T-cell (primary cell): ENCODE measurements around the gene BMERB1. TPM values are rescaled to one million over a fixed set of nuclear protein-coding genes. Genes with fewer than 3 reads are reported as not detected.

ENCODE experiments used
- ATAC-seq, 4 experiments: fragments of 200-7000 bp in 3 of 4; fragments of 150-1000 bp in 1 of 4; cut with Tn5 transposase; replicated peaks in 1 of 4; 1 replicate in 3 of 4; 2 replicates in 1 of 4; pipeline ENCODE4 v1.10.0; 2021; ENCODE audit warnings: moderate library complexity in 3 of 4, mild to moderate bottlenecking in 2 of 4, moderate number of reproducible peaks in 1 of 4
- CTCF ChIA-PET, 2 donors: fragments of 300-600 bp; sonication (Branson Sonifier 250); formaldehyde crosslinking; loops; one replicate each; lab custom pipeline; 2022; ENCODE audit warnings: antibody characterized with exemption in 2 of 2; lab: Charles Lee
- POLR2A ChIA-PET, 2 donors: fragments of 300-600 bp; sonication (Branson Sonifier 250); formaldehyde crosslinking; loops; one replicate each; lab custom pipeline; 2022; ENCODE audit warnings: antibody characterized with exemption in 2 of 2; lab: Charles Lee
- DNase-seq, 35 experiments: peaks; one replicate each; pipeline versions ENCODE4 v3.0.0 to v3.0.0-alpha.2; 2013 to 2023
- H3K27ac ChIP-seq: one replicate; pipeline ENCODE4 v1.5.1; 2013; ENCODE audit warnings: low read length
- H3K27me3 ChIP-seq, 2 experiments: replicated peaks in 1 of 2; 1 replicate in 1 of 2; 2 replicates in 1 of 2; pipeline versions ENCODE4 v1.6.1 to v1.7.0; 2013; ENCODE audit warnings: low read length in 1 of 2, mixed read lengths in 1 of 2; ENCODE audit not compliant: control insufficient read depth in 2 of 2, insufficient read depth in 2 of 2; ENCODE audit errors: extremely low read depth in 1 of 2
- H3K36me3 ChIP-seq, 2 donors: 1 replicate in 1 of 2; 2 replicates in 1 of 2; pipeline versions ENCODE4 v1.6.1 to v1.7.0; 2013; ENCODE audit warnings: low read length in 1 of 2; ENCODE audit not compliant: control insufficient read depth in 2 of 2, insufficient read depth in 1 of 2; ENCODE audit errors: extremely low read depth in 1 of 2
- H3K4me1 ChIP-seq, 2 experiments: 1 replicate in 1 of 2; 2 replicates in 1 of 2; pipeline versions ENCODE4 v1.6.1 to v1.7.0; 2013; ENCODE audit warnings: low read length in 2 of 2, mixed read lengths in 1 of 2; ENCODE audit not compliant: insufficient read depth in 2 of 2, control insufficient read depth in 1 of 2; ENCODE audit errors: extremely low read depth in 1 of 2
- H3K4me3 ChIP-seq, 2 donors: 1 replicate in 1 of 2; 2 replicates in 1 of 2; pipeline versions ENCODE4 v1.5.1 to v1.7.0; 2013; ENCODE audit warnings: mild to moderate bottlenecking in 2 of 2, low read length in 1 of 2, moderate library complexity in 1 of 2; ENCODE audit not compliant: control insufficient read depth in 1 of 2; ENCODE audit errors: extremely low read depth in 1 of 2
- H3K9me3 ChIP-seq: 2 replicates; pipeline ENCODE4 v1.7.0; 2013
- H3K27ac Mint-ChIP-seq, 2 donors: one replicate each; pipeline ENCODE4 v1.8.0; 2020 to 2021; ENCODE audit warnings: mild to moderate bottlenecking in 2 of 2, mixed read lengths in 2 of 2
- H3K27me3 Mint-ChIP-seq, 2 donors: one replicate each; pipeline ENCODE4 v1.8.0; 2021 to 2022; ENCODE audit warnings: mixed read lengths in 2 of 2
- H3K36me3 Mint-ChIP-seq: one replicate; pipeline ENCODE4 v1.8.0; 2021; ENCODE audit warnings: mixed read lengths
- H3K4me1 Mint-ChIP-seq, 3 donors: one replicate each; pipeline ENCODE4 v1.8.0; 2020 to 2022; ENCODE audit warnings: mixed read lengths in 3 of 3, mild to moderate bottlenecking in 1 of 3
- H3K4me3 Mint-ChIP-seq, 3 donors: one replicate each; pipeline ENCODE4 v1.8.0; 2020 to 2022; ENCODE audit warnings: mild to moderate bottlenecking in 3 of 3, mixed read lengths in 3 of 3, moderate library complexity in 3 of 3
- H3K9me3 Mint-ChIP-seq, 3 donors: one replicate each; pipeline ENCODE4 v1.8.0; 2020 to 2022; ENCODE audit warnings: mixed read lengths in 3 of 3
- WGBS: methylation state at CpG from one replicate; pipeline ENCODE4 v1.1.5; 2013; ENCODE audit warnings: missing lambda C conversion rate; ENCODE audit not compliant: insufficient coverage; 5-methylcytosine and 5-hydroxymethylcytosine counted together
- total RNA-seq, 35 experiments: library from RNA in 6 of 35; stranded (reverse) in 6 of 35; fragments of 120-200 nt in 1 of 35; gene quantifications; one replicate each; pipeline versions ENCODE4 v1.2.1 to v1.2.4 and lab custom pipeline; 2013 to 2026

The BMERB1 gene
- total RNA-seq, 5 donors from 2014 or later (not counting 1 experiment from before 2014, with no cell fraction given): 2.1 to 9.6 (median 5.6) TPM

- Mint-ChIP-seq H3K36me3 (no peaks in the 10 kb centered on the region), H3K27ac (no peak overlapping the region)
- no peak for ATAC-seq
Measured at GRCh38 chr16:15494236-15494635, 59.8 kb downstream of the BMERB1 start.

GRCh38 chr16:15495898-15496297 lies 61.5 kb downstream of the BMERB1 start:
- peaks cover 0 to 2% (median 0%) of the 10 kb centered on the region in 3 donors for H3K4me1 Mint-ChIP-seq
- CTCF ChIA-PET: no interaction called here
- peaks cover 0 to 2% of the 10 kb centered on the region in 2 donors for H3K27me3 Mint-ChIP-seq
- no peak for ATAC-seq
- no peak for DNase-seq
- H3K36me3 Mint-ChIP-seq: no peaks in the 10 kb centered on the region
- H3K4me3 ChIP-seq: no peak overlapping the region
- no peaks in the 10 kb centered on the region for H3K36me3 ChIP-seq
- no peaks in the 10 kb centered on the region for H3K4me1 ChIP-seq
- WGBS: 96% methylated on average over 2 of the region's 2 CpGs
- H3K9me3 ChIP-seq: no peaks in the 10 kb centered on the region
- no peak overlapping the region for H3K27ac Mint-ChIP-seq
- no peak overlapping the region for H3K4me3 Mint-ChIP-seq
- no peaks in the 10 kb centered on the region for H3K9me3 Mint-ChIP-seq
- POLR2A ChIA-PET: no interaction called here
- H3K27me3 ChIP-seq: no peaks in the 10 kb centered on the region
- no peak overlapping the region for H3K27ac ChIP-seq

More at GRCh38 chr16:15494236-15494635, 59.8 kb downstream of the BMERB1 start:
- Mint-ChIP-seq H3K9me3 (no peaks in the 10 kb centered on the region), H3K27me3 (no peaks in the 10 kb centered on the region), H3K4me1 (peaks cover 0 to 6% (median 4%) of the 10 kb centered on the region in 3 donors), H3K4me3 (no peak overlapping the region)
- DNase-seq: no peak
- POLR2A ChIA-PET: no interaction called here
- Histone ChIP-seq H3K27me3 (no peaks in the 10 kb centered on the region), H3K4me1 (no peaks in the 10 kb centered on the region), H3K36me3 (no peaks in the 10 kb centered on the region), H3K27ac (no peak overlapping the region), H3K4me3 (no peak overlapping the region), H3K9me3 (no peaks in the 10 kb centered on the region)
- CTCF ChIA-PET: no interaction called here
- no CpG with 5 or more reads among the region's 4 CpGs for WGBS

- Histone ChIP-seq H3K4me1 (no peaks in the 10 kb centered on the region), H3K27ac (no peak overlapping the region), H3K36me3 (no peaks in the 10 kb centered on the region), H3K9me3 (no peaks in the 10 kb centered on the region), H3K27me3 (no peaks in the 10 kb centered on the region), H3K4me3 (no peak overlapping the region)
- no peaks in the 10 kb centered on the region for H3K36me3 Mint-ChIP-seq
- H3K9me3 Mint-ChIP-seq: no peaks in the 10 kb centered on the region
- DNase-seq (no peak), ATAC-seq (no peak)
- no peak overlapping the region for H3K27ac Mint-ChIP-seq
- POLR2A ChIA-PET: no interaction called here
- 100% methylated on average over 1 of the region's 2 CpGs for WGBS
- CTCF ChIA-PET: no interaction called here
- H3K27me3 Mint-ChIP-seq: peaks cover 2 to 3% of the 10 kb centered on the region in 2 donors
- H3K4me1 Mint-ChIP-seq: peaks cover 0 to 2% (median 0%) of the 10 kb centered on the region in 3 donors
- no peak overlapping the region for H3K4me3 Mint-ChIP-seq
Measured at GRCh38 chr16:15498427-15499175, 64.2 kb downstream of the BMERB1 start.

- DNase-seq (no peak), ATAC-seq (no peak)
- Mint-ChIP-seq H3K4me3 (no peak overlapping the region), H3K36me3 (no peaks in the 10 kb centered on the region), H3K27ac (no peak overlapping the region), H3K4me1 (no peaks in the 10 kb centered on the region), H3K27me3 (peaks cover 8 to 12% of the 10 kb centered on the region in 2 donors), H3K9me3 (no peaks in the 10 kb centered on the region)
- ChIA-PET POLR2A (no interaction called here), CTCF (no interaction called here)
- Histone ChIP-seq H3K36me3 (no peaks in the 10 kb centered on the region), H3K27me3 (peaks cover 0 to 1% of the 10 kb centered on the region in 2 experiments), H3K27ac (no peak overlapping the region), H3K4me1 (no peaks in the 10 kb centered on the region), H3K9me3 (no peaks in the 10 kb centered on the region), H3K4me3 (no peak overlapping the region)
- 87% methylated on average over 20 of the region's 26 CpGs for WGBS
Measured at GRCh38 chr16:15502041-15502725, 67.8 kb downstream of the BMERB1 start.

GRCh38 chr16:15506441-15506840 lies 72.1 kb downstream of the BMERB1 start:
- no peak overlapping the region for H3K27ac Mint-ChIP-seq
- H3K4me3 Mint-ChIP-seq: no peak overlapping the region
- no peaks in the 10 kb centered on the region for H3K9me3 Mint-ChIP-seq
- ATAC-seq (no peak), DNase-seq (no peak)
- Histone ChIP-seq H3K4me1 (peaks cover 0 to 7% of the 10 kb centered on the region in 2 experiments), H3K27ac (no peak overlapping the region), H3K36me3 (no peaks in the 10 kb centered on the region), H3K27me3 (peaks cover 0 to 9% of the 10 kb centered on the region in 2 experiments), H3K9me3 (no peaks in the 10 kb centered on the region), H3K4me3 (no peak overlapping the region)
- peaks cover 8 to 12% of the 10 kb centered on the region in 2 donors for H3K27me3 Mint-ChIP-seq
- H3K4me1 Mint-ChIP-seq: peaks cover 7 to 26% (median 16%) of the 10 kb centered on the region in 3 donors
- ChIA-PET POLR2A (no interaction called here), CTCF (no interaction called here)
- no CpG with 5 or more reads among the region's 4 CpGs for WGBS
- no peaks in the 10 kb centered on the region for H3K36me3 Mint-ChIP-seq

GRCh38 chr16:15507301-15507958 lies 73.0 kb downstream of the BMERB1 start:
- H3K4me3 Mint-ChIP-seq: no peak overlapping the region
- POLR2A ChIA-PET: no interaction called here
- no peaks in the 10 kb centered on the region for H3K9me3 ChIP-seq
- H3K36me3 ChIP-seq: no peaks in the 10 kb centered on the region
- WGBS: 42% methylated on average over 1 of the region's 8 CpGs
- H3K36me3 Mint-ChIP-seq: no peaks in the 10 kb centered on the region
- H3K27me3 ChIP-seq: peaks cover 0 to 9% of the 10 kb centered on the region in 2 experiments
- DNase-seq: no peak
- ATAC-seq: no peak
- CTCF ChIA-PET: no interaction called here
- H3K4me1 Mint-ChIP-seq: peaks cover 7 to 26% (median 16%) of the 10 kb centered on the region in 3 donors
- H3K4me3 ChIP-seq: no peak overlapping the region
- no peak overlapping the region for H3K27ac ChIP-seq
- H3K27me3 Mint-ChIP-seq: peaks cover 8 to 12% of the 10 kb centered on the region in 2 donors
- H3K9me3 Mint-ChIP-seq: no peaks in the 10 kb centered on the region
- peaks cover 0 to 7% of the 10 kb centered on the region in 2 experiments for H3K4me1 ChIP-seq
- H3K27ac Mint-ChIP-seq: no peak overlapping the region
